Heart right ventricle (tissue), 16 donors: ENCODE data around the gene AIF1. TPM values are rescaled to one million over a fixed set of nuclear protein-coding genes. Genes with fewer than 3 reads are reported as not detected.

Experiments used
- ATAC-seq, 8 donors: fragments of 200-7000 bp; cut with Tn5 transposase; one replicate each; pipeline ENCODE4 v1.9.1; 2020; ENCODE audit warnings: mild to moderate bottlenecking in 8 of 8, moderate library complexity in 8 of 8, moderate number of reproducible peaks in 1 of 8
- DNase-seq, 2 donors: peaks; one replicate each; pipeline ENCODE4 v3.0.0-alpha.2; 2020
- H3K27ac ChIP-seq, 10 donors: fragments of 200-600 bp; sonication (generic) in 2 of 10; one replicate each; pipeline versions ENCODE4 v1.5.0 to v1.8.0; 2020 to 2022; ENCODE audit warnings: mild to moderate bottlenecking in 3 of 10
- H3K27me3 ChIP-seq, 7 donors: fragments of 200-600 bp; one replicate each; pipeline ENCODE4 v1.8.0; 2021 to 2022; ENCODE audit warnings: mild to moderate bottlenecking in 2 of 7
- H3K36me3 ChIP-seq, 9 donors: fragments of 200-600 bp; sonication (generic) in 1 of 9; one replicate each; pipeline versions ENCODE4 v1.5.0 to v1.8.0; 2020 to 2022; ENCODE audit warnings: mild to moderate bottlenecking in 2 of 9
- H3K4me1 ChIP-seq, 9 donors: fragments of 200-600 bp; sonication (generic) in 1 of 9; one replicate each; pipeline versions ENCODE4 v1.5.0 to v1.8.0; 2020 to 2022; ENCODE audit warnings: mild to moderate bottlenecking in 4 of 9
- H3K4me3 ChIP-seq, 10 donors: fragments of 200-600 bp; sonication (generic) in 2 of 10; one replicate each; pipeline versions ENCODE4 v1.5.0 to v1.8.0; 2020 to 2022; ENCODE audit warnings: mild to moderate bottlenecking in 7 of 10, moderate library complexity in 2 of 10
- H3K9me3 ChIP-seq, 11 donors: fragments of 200-600 bp in 10 of 11; sonication (generic) in 2 of 11; one replicate each; pipeline versions ENCODE4 v1.5.0 to v1.8.0; 2013 to 2022; ENCODE audit warnings: mild to moderate bottlenecking in 2 of 11, control low read depth in 1 of 11, moderate library complexity in 1 of 11
- WGBS, 2 donors: extraction: QIAGEN DNeasy Blood & Tissue Kit; methylation state at CpG; one replicate each; pipeline ENCODE4 v1.1.7; 2013; ENCODE audit warnings: inconsistent platforms in 1 of 2; 5-methylcytosine and 5-hydroxymethylcytosine counted together
- intact Hi-C, 10 donors: fragments of 100-400 bp; cut with DNase I; formaldehyde crosslinking; loops; one replicate each; pipeline versions ENCODE4 v1.11.1 to v1.14.2; 2022
- microRNA-seq, 2 donors: library from miRNA; unstranded; fragments of <30 nt; microRNA quantifications; one replicate each; pipeline ENCODE4 v1.2.0, GENCODE V29; 2021
- polyA plus RNA-seq, 2 donors: library from polyadenylated mRNA; stranded (reverse); fragments of 200-250 nt; gene quantifications; one replicate each; pipeline ENCODE4 v1.2.3, GENCODE V29; 2013
- total RNA-seq, 10 donors: library from RNA; stranded (reverse); fragmentation: NEBNext Ultra II Directional in 3 of 10; extraction: Animal tissue kit (Norgen Biotek cat#: 25700) in 3 of 10; gene quantifications; one replicate each; pipeline versions ENCODE4 v1.2.1 to v1.2.4, GENCODE V29; 2021 to 2023
- TF ChIP-seq, protein P1 (sequence below), 9 donors: fragments of 200-600 bp; sonication (generic) in 2 of 9; IDR thresholded peaks; one replicate each; pipeline versions ENCODE4 v1.5.0 to v1.8.0; 2021 to 2022; ENCODE audit warnings: antibody characterized with exemption in 9 of 9, mild to moderate bottlenecking in 5 of 9, moderate library complexity in 1 of 9
- donor health status: Arrhythmogenic right ventricular cardiomyopathy.
- donor health status: ischemic (EF 13 %, LVEDD 7.1; RV severe dilation, severe dysfunction).
- donor health status: healthy with polysubstance abuse.
- donor health status: DM: no; HTN: yes; CAD: no.
- donor health status: DM: no; HTN: no; CAD: no.
- donor health status: ischemic (EF 25% LVEDD 6.9; RV normal size, moderate dysfunction).
- donor health status: ischemic (EF 25% LVEDD 5.7; RV mildly dilated, moderate dysfunction).
- donor health status: healthy.
- donor health status: DM: yes; HTN: yes; CAD: no.
- donor health status: Ischemic cardiomyopathy.
- donor health status: ischemic (EF 35%, LVEDD 5.7; RV mildly dilated, moderate dysfunction).
- donor health status: nonischemic (EF 11% LVEDD 7.7; RV severe dilation, severe dysfunction).
- donor health status: DM: yes; HTN: yes; CAD: no.
- donor health status: PGD.
- donor health status: ischemic (EF 29% LVEDD 5.4; RV normal size, mild dysfunction).
- donor health status: nonischemic (EF 23%, LVEDD 6.1; RV moderate dilation, normal function).

AIF1 gene
- total and polyA plus RNA-seq, 12 donors, result 2.8 to 62.1 (median 7.8) TPM

DNA sequence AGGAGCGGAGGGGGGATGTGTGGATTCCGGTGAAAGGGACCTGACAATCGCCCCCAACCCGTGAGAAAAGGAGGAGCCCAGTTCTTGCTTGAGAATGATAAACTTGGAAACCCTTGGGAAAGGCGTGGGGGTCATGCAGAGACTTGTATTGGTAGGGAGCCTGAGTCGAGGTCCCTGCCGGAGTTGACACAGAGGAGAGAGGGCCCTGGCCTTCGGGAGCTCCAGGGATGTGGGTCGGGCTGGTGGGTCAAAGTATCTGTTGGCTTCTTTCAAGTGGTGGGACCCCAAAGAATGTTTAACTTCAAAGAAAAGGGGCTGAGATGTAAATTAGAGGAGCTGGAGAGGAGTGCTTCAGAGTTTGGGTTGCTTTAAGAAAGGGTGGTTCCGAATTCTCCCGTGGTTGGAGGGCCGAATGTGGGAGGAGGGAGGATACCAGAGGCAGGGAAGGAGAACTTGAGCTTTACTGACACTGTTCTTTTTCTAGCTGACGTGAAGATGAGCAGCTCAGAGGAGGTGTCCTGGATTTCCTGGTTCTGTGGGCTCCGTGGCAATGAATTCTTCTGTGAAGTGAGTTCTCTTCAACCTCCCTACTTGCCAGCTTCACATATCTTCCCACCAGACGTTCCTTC, 51.4 kb downstream of the AIF1 start:
- peaks cover 11 to 54% (median 44%) of the 10 kb centered on the region in 9 donors for H3K4me1 ChIP-seq
- intact Hi-C loops, result loop anchor here in 2 of 10 donors (5.0 to 10.0 kb wide), 4 partner anchors 124 to 1748 kb away; partner anchors contain the start of genes CUTA (in 1 of the 2), DDX39B (in 1 of the 2) and PHF1 (in 1 of the 2)
- H3K9me3 ChIP-seq, result no peaks in the 10 kb centered on the region
- peak overlapping the region; percentile 59 to 98 (median 82) for H3K4me3 ChIP-seq
- 4% methylated on average over 15 of the region's 15 CpGs for WGBS, 2 donors
- peak overlapping the region; percentile 70 to 98 (median 96) for H3K27ac ChIP-seq
- peaks cover 0 to 71% (median 44%) of the 10 kb centered on the region in 9 donors for H3K36me3 ChIP-seq
- H3K27me3 ChIP-seq, result no peaks in the 10 kb centered on the region
- ATAC-seq (peak in 1 of 8 donors; percentile 0), DNase-seq (no peak)
- TF ChIP-seq, protein P1, sequence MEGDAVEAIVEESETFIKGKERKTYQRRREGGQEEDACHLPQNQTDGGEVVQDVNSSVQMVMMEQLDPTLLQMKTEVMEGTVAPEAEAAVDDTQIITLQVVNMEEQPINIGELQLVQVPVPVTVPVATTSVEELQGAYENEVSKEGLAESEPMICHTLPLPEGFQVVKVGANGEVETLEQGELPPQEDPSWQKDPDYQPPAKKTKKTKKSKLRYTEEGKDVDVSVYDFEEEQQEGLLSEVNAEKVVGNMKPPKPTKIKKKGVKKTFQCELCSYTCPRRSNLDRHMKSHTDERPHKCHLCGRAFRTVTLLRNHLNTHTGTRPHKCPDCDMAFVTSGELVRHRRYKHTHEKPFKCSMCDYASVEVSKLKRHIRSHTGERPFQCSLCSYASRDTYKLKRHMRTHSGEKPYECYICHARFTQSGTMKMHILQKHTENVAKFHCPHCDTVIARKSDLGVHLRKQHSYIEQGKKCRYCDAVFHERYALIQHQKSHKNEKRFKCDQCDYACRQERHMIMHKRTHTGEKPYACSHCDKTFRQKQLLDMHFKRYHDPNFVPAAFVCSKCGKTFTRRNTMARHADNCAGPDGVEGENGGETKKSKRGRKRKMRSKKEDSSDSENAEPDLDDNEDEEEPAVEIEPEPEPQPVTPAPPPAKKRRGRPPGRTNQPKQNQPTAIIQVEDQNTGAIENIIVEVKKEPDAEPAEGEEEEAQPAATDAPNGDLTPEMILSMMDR (IDR thresholded peaks at IDR 0.05), result no peak

Small RNA genes lying within 50 kb of the gene (microRNA-seq; reads per million reads assigned to microRNA genes)
- gene MIR6832, result 0 to 0.51 reads per million in 2 donors

Other genes starting within 250 kb of the AIF1 start
Only the 30 nearest of the 35 such genes appear.
- 1 to 10 TPM in 6 of 10 donors, under 1 TPM in 4; 0.66 to 4.3 (median 1.6) TPM for gene MICB, start 117.1 kb upstream of the AIF1 start, total RNA-seq
- 1 to 10 TPM; 1.0 to 1.2 TPM for gene MICB, start 117.1 kb upstream of the AIF1 start, polyA plus RNA-seq
- gene MCCD1, start 86.3 kb upstream of the AIF1 start, total RNA-seq, result not detected
- not detected for gene MCCD1, start 86.3 kb upstream of the AIF1 start, polyA plus RNA-seq
- 100 to 1,000 TPM; 154 to 193 (median 172) TPM for gene DDX39B, start 73.2 kb upstream of the AIF1 start, total RNA-seq
- 100 to 1,000 TPM; 160 to 422 TPM for gene DDX39B, start 73.2 kb upstream of the AIF1 start, polyA plus RNA-seq
- 1 to 10 TPM in 9 of 10 donors, under 1 TPM in 1; 0.97 to 2.2 (median 2.0) TPM for gene ATP6V1G2, start 68.6 kb upstream of the AIF1 start, total RNA-seq
- 1 to 10 TPM in 1 of 2 donors, under 1 TPM in 1; 0.88 to 2.5 TPM for gene ATP6V1G2, start 68.6 kb upstream of the AIF1 start, polyA plus RNA-seq
- gene NFKBIL1, start 67.6 kb upstream of the AIF1 start, total RNA-seq, result 10 to 100 TPM in 9 of 10 donors, 1 to 10 TPM in 1; 9.7 to 15.8 (median 11.7) TPM
- 10 to 100 TPM; 18.5 to 22.2 TPM for gene NFKBIL1, start 67.6 kb upstream of the AIF1 start, polyA plus RNA-seq
- gene LTA, start 42.9 kb upstream of the AIF1 start, total RNA-seq, result under 1 TPM in 2 of 10 donors, not detected in 8; 0.15 to 0.86 TPM
- under 1 TPM; 0.06 to 0.44 TPM for gene LTA, start 42.9 kb upstream of the AIF1 start, polyA plus RNA-seq
- gene TNF, start 39.7 kb upstream of the AIF1 start, total RNA-seq, result 1 to 10 TPM in 2 of 10 donors, under 1 TPM in 7, not detected in 1; 0.33 to 3.0 (median 0.61) TPM
- under 1 TPM; 0.16 to 0.51 TPM for gene TNF, start 39.7 kb upstream of the AIF1 start, polyA plus RNA-seq
- gene LTB, start 32.8 kb upstream of the AIF1 start, total RNA-seq, result 1 to 10 TPM in 3 of 10 donors, under 1 TPM in 6, not detected in 1; 0.26 to 10.0 (median 0.67) TPM
- gene LTB, start 32.8 kb upstream of the AIF1 start, polyA plus RNA-seq, result under 1 TPM; 0.51 to 0.65 TPM
- 10 to 100 TPM in 1 of 10 donors, 1 to 10 TPM in 9; 2.6 to 35.6 (median 3.9) TPM for gene LST1, start 29.0 kb upstream of the AIF1 start, total RNA-seq
- 1 to 10 TPM; 6.5 to 8.7 TPM for gene LST1, start 29.0 kb upstream of the AIF1 start, polyA plus RNA-seq
- gene NCR3, start 22.2 kb upstream of the AIF1 start, total RNA-seq, result 1 to 10 TPM in 1 of 10 donors, under 1 TPM in 2, not detected in 7; 0.31 to 1.0 (median 0.33) TPM
- not detected for gene NCR3, start 22.2 kb upstream of the AIF1 start, polyA plus RNA-seq
- gene PRRC2A, start 5.5 kb downstream of the AIF1 start, total RNA-seq, result 100 to 1,000 TPM in 4 of 10 donors, 10 to 100 TPM in 6; 83.9 to 105 (median 98.9) TPM
- 100 to 1,000 TPM in 1 of 2 donors, 10 to 100 TPM in 1; 93.4 to 179 TPM for gene PRRC2A, start 5.5 kb downstream of the AIF1 start, polyA plus RNA-seq
- gene BAG6, start 37.4 kb downstream of the AIF1 start, total RNA-seq, result 100 to 1,000 TPM; 262 to 347 (median 300) TPM
- gene BAG6, start 37.4 kb downstream of the AIF1 start, polyA plus RNA-seq, result 100 to 1,000 TPM; 311 to 522 TPM
- gene APOM, start 40.7 kb downstream of the AIF1 start, total RNA-seq, result 1 to 10 TPM; 1.8 to 3.9 (median 2.5) TPM
- 1 to 10 TPM; 3.2 to 7.4 TPM for gene APOM, start 40.7 kb downstream of the AIF1 start, polyA plus RNA-seq
- 10 to 100 TPM; 15.9 to 23.3 (median 18.0) TPM for gene C6orf47, start 45.5 kb downstream of the AIF1 start, total RNA-seq
- 10 to 100 TPM; 18.5 to 22.2 TPM for gene C6orf47, start 45.5 kb downstream of the AIF1 start, polyA plus RNA-seq
- 10 to 100 TPM; 14.5 to 23.8 (median 18.3) TPM for gene GPANK1, start 49.8 kb downstream of the AIF1 start, total RNA-seq
- 10 to 100 TPM; 15.4 to 17.8 TPM for gene GPANK1, start 49.8 kb downstream of the AIF1 start, polyA plus RNA-seq
- gene CSNK2B, start 50.8 kb downstream of the AIF1 start, total RNA-seq, result 100 to 1,000 TPM; 101 to 153 (median 115) TPM
- gene CSNK2B, start 50.8 kb downstream of the AIF1 start, polyA plus RNA-seq, result 100 to 1,000 TPM; 109 to 199 TPM
- gene LY6G5B, start 54.7 kb downstream of the AIF1 start, total RNA-seq, result 1 to 10 TPM; 2.4 to 6.7 (median 3.8) TPM
- gene LY6G5B, start 54.7 kb downstream of the AIF1 start, polyA plus RNA-seq, result 1 to 10 TPM; 3.6 to 7.3 TPM
- 1 to 10 TPM; 1.2 to 3.5 (median 1.9) TPM for gene LY6G5C, start 65.8 kb downstream of the AIF1 start, total RNA-seq
- gene LY6G5C, start 65.8 kb downstream of the AIF1 start, polyA plus RNA-seq, result 1 to 10 TPM; 2.0 to 2.6 TPM
- gene ABHD16A, start 88.1 kb downstream of the AIF1 start, total RNA-seq, result 10 to 100 TPM; 24.3 to 40.3 (median 28.7) TPM
- gene ABHD16A, start 88.1 kb downstream of the AIF1 start, polyA plus RNA-seq, result 10 to 100 TPM; 28.0 to 45.2 TPM
- not detected for gene LY6G6F, start 91.6 kb downstream of the AIF1 start, total RNA-seq
- not detected for gene LY6G6F, start 91.6 kb downstream of the AIF1 start, polyA plus RNA-seq
- gene LY6G6D, start 100.1 kb downstream of the AIF1 start, total RNA-seq, result not detected
- not detected for gene LY6G6D, start 100.1 kb downstream of the AIF1 start, polyA plus RNA-seq
- not detected for gene LY6G6C, start 106.5 kb downstream of the AIF1 start, total RNA-seq
- not detected for gene LY6G6C, start 106.5 kb downstream of the AIF1 start, polyA plus RNA-seq
- gene MPIG6B, start 108.1 kb downstream of the AIF1 start, total RNA-seq, result under 1 TPM in 7 of 10 donors, not detected in 3; 0.11 to 0.97 (median 0.27) TPM
- under 1 TPM; 0.13 to 0.37 TPM for gene MPIG6B, start 108.1 kb downstream of the AIF1 start, polyA plus RNA-seq
- 10 to 100 TPM; 35.2 to 61.6 (median 51.5) TPM for gene DDAH2, start 114.1 kb downstream of the AIF1 start, total RNA-seq
- gene DDAH2, start 114.1 kb downstream of the AIF1 start, polyA plus RNA-seq, result 100 to 1,000 TPM in 1 of 2 donors, 10 to 100 TPM in 1; 96.4 to 117 TPM
- 100 to 1,000 TPM in 2 of 10 donors, 10 to 100 TPM in 8; 64.5 to 219 (median 87.9) TPM for gene CLIC1, start 121.3 kb downstream of the AIF1 start, total RNA-seq
- gene CLIC1, start 121.3 kb downstream of the AIF1 start, polyA plus RNA-seq, result 100 to 1,000 TPM in 1 of 2 donors, 10 to 100 TPM in 1; 51.1 to 400 TPM
- 1 to 10 TPM in 8 of 10 donors, under 1 TPM in 2; 0.89 to 4.3 (median 2.6) TPM for gene MSH5, start 124.8 kb downstream of the AIF1 start, total RNA-seq
- gene MSH5, start 124.8 kb downstream of the AIF1 start, polyA plus RNA-seq, result 1 to 10 TPM in 1 of 2 donors, under 1 TPM in 1; 0.97 to 6.1 TPM
- 1 to 10 TPM in 1 of 10 donors, under 1 TPM in 6, not detected in 3; 0.52 to 1.2 (median 0.72) TPM for gene SAPCD1, start 147.4 kb downstream of the AIF1 start, total RNA-seq
- 1 to 10 TPM in 1 of 2 donors, under 1 TPM in 1; 0.36 to 1.9 TPM for gene SAPCD1, start 147.4 kb downstream of the AIF1 start, polyA plus RNA-seq
- 10 to 100 TPM in 9 of 10 donors, 1 to 10 TPM in 1; 10.0 to 28.3 (median 20.8) TPM for gene VWA7, start 162.1 kb downstream of the AIF1 start, total RNA-seq
- 1 to 10 TPM; 2.2 to 6.6 TPM for gene VWA7, start 162.1 kb downstream of the AIF1 start, polyA plus RNA-seq
- gene VARS1, start 180.5 kb downstream of the AIF1 start, total RNA-seq, result 10 to 100 TPM; 22.4 to 43.4 (median 29.5) TPM
- 10 to 100 TPM; 26.5 to 44.0 TPM for gene VARS1, start 180.5 kb downstream of the AIF1 start, polyA plus RNA-seq
- 10 to 100 TPM; 18.9 to 27.6 (median 23.0) TPM for gene LSM2, start 191.7 kb downstream of the AIF1 start, total RNA-seq
- gene LSM2, start 191.7 kb downstream of the AIF1 start, polyA plus RNA-seq, result 10 to 100 TPM; 17.5 to 52.0 TPM